ENCODE data around the gene FAF1. TPM values are rescaled to one million over a fixed set of nuclear protein-coding genes. Genes with fewer than 3 reads are reported as not detected.

The FAF1 gene
- total RNA-seq, 4 donors from 2014 or later = 60.4 to 89.0 (median 67.8) TPM

- peaks cover 0 to 93% (median 32%) of the 10 kb centered on the region in 3 donors for H3K4me1 ChIP-seq
- WGBS, 2 donors (ENCODE audit: low coverage in 1 of 2) = 7 to 10% methylated on average over 12 to 17 of the region's 21 CpGs
- H3K4me3 ChIP-seq = no peak overlapping the region
- TF ChIP-seq, protein P1, sequence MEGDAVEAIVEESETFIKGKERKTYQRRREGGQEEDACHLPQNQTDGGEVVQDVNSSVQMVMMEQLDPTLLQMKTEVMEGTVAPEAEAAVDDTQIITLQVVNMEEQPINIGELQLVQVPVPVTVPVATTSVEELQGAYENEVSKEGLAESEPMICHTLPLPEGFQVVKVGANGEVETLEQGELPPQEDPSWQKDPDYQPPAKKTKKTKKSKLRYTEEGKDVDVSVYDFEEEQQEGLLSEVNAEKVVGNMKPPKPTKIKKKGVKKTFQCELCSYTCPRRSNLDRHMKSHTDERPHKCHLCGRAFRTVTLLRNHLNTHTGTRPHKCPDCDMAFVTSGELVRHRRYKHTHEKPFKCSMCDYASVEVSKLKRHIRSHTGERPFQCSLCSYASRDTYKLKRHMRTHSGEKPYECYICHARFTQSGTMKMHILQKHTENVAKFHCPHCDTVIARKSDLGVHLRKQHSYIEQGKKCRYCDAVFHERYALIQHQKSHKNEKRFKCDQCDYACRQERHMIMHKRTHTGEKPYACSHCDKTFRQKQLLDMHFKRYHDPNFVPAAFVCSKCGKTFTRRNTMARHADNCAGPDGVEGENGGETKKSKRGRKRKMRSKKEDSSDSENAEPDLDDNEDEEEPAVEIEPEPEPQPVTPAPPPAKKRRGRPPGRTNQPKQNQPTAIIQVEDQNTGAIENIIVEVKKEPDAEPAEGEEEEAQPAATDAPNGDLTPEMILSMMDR (IDR thresholded peaks at IDR 0.05) = no peak
- TF ChIP-seq POLR2A (IDR thresholded peaks at IDR 0.05) (no peak), EP300 (IDR thresholded peaks at IDR 0.05) (no peak), POLR2AphosphoS5 (IDR thresholded peaks at IDR 0.05) (no peak)
- no peak for ATAC-seq
- H3K27me3 ChIP-seq = peaks cover 100% of the 10 kb centered on the region
- H3K27ac ChIP-seq = no peak overlapping the region
- no peaks in the 10 kb centered on the region for H3K9me3 ChIP-seq
- H3K36me3 ChIP-seq = no peaks in the 10 kb centered on the region
Observed at GRCh38 chr1:50419907-50420677, 540.0 kb downstream of the FAF1 start.

DNA sequence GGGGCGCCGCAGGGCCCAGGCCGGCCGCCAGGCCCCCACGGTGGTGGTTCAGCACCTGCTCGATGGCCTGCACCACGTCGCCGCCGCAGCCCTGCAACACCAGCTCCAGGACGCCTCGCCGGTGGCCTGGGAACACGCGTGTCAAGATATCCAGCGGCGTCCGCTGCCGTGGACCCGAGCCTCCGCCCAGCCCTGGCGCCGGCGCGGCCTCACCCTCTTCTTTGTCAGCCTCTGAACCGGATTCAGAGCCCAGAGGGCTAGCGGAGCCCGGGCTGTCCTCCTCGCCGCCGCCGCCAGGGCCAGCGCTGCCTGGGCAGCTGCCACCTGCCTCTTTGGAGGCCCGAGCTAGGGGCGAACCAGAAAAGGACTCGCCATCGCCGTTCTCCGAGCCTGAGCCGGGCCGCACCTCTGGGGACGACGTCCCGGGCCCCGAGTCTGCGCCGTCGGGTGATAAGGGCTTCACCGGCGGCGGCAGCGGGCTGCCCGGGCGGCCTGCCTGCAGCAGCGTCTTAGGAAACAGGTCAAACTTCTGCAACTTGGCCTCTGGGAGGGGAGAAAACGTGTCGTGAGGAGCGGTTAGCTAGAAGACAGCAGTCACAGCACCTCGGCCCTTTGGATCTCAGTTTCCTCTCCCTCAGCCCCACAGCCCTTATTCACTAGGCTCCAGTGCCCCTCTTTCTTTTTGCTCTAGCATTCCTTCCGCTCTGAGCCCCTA is 540.7 kb downstream of the FAF1 start:
- H3K9me3 ChIP-seq = no peaks in the 10 kb centered on the region
- no peak for ATAC-seq
- peaks cover 0 to 87% (median 32%) of the 10 kb centered on the region in 3 donors for H3K4me1 ChIP-seq
- no peak overlapping the region for H3K27ac ChIP-seq
- peaks cover 100% of the 10 kb centered on the region for H3K27me3 ChIP-seq
- 0 to 8% methylated on average over 2 of the region's 60 CpGs for WGBS, 2 donors (ENCODE audit: low coverage in 1 of 2)
- TF ChIP-seq EP300 (IDR thresholded peaks at IDR 0.05) = no peak
- no peak for TF ChIP-seq POLR2AphosphoS5 (IDR thresholded peaks at IDR 0.05)
- TF ChIP-seq, protein P1 (IDR thresholded peaks at IDR 0.05) = no peak
- TF ChIP-seq POLR2A (IDR thresholded peaks at IDR 0.05) = no peak
- peak overlapping the region in 1 of 2 donors; percentile 40 for H3K4me3 ChIP-seq
- no peaks in the 10 kb centered on the region for H3K36me3 ChIP-seq

DNA sequence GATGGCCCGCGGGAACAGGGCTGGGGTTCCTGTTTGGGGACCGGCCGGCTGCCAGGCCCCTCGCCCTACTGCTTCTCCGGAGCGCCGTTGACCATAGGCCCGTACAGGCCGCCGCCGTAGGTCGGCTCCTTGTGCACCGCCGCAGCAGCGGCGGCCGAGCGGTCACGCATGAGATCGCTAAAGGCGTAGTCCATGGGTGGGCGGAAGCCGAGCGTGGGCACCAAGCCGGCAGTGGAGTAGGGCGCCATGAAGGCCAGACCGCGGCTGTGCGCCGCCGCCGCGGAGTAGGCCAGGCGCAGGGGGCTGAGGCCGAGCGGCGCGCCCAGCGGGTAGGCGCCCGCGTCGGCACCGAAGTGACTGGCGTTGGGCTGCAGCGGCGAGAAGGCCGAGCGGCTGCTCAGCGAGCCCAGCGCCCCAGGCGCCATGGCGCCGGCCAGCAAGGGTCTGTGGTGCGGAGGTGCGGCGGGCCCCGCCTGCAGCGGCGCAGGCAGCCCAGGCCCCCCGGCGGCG is 541.4 kb downstream of the FAF1 start:
- Histone ChIP-seq H3K4me3 (peak overlapping the region in 1 of 2 donors; percentile 40), H3K36me3 (no peaks in the 10 kb centered on the region), H3K4me1 (peaks cover 0 to 80% (median 29%) of the 10 kb centered on the region in 3 donors), H3K27ac (no peak overlapping the region), H3K9me3 (no peaks in the 10 kb centered on the region), H3K27me3 (peaks cover 100% of the 10 kb centered on the region)
- TF ChIP-seq POLR2AphosphoS5 (IDR thresholded peaks at IDR 0.05) = no peak
- WGBS, 2 donors (ENCODE audit: low coverage in 1 of 2) = no CpG with 5 or more reads among the region's 64 CpGs
- ATAC-seq = no peak

DNA sequence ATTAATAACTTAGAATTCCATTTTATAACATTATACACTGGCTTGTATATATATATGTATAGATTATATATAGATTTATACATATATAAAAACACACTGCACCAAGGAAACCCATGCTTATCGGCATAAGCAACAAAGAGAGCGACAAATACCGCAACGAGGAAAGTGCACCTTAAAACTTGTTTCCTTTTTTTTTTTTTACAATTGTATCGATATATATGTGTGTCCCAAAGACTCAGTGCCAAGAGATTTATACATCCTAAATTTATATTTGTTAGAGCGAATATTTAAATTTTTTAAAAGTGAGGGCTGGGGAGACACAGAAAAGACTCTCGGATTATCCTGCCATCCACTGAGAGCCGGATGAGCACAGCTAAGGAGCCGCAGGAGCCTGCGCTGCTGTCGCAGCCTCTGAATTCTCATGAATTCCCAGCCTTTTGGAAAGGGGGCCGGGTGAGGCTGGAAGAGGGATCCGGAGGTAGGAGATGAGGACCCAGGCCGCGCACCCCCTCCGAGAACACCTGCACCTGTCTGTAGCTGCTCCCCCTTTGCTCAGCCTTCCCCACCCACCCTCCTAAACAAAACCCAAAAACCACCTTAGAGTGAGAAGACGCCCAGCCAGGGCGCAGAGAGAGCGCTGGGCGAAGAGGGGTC is 542.0 kb downstream of the FAF1 start:
- no peak for TF ChIP-seq EP300 (IDR thresholded peaks at IDR 0.05)
- TF ChIP-seq, protein P1 (IDR thresholded peaks at IDR 0.05) = no peak
- TF ChIP-seq POLR2A (IDR thresholded peaks at IDR 0.05) = no peak
- ATAC-seq = no peak
- H3K27me3 ChIP-seq = peaks cover 100% of the 10 kb centered on the region
- peaks cover 0 to 4% (median 0%) of the 10 kb centered on the region in 3 donors for H3K9me3 ChIP-seq
- peak overlapping the region in 1 of 2 donors; percentile 40 for H3K4me3 ChIP-seq
- no peaks in the 10 kb centered on the region for H3K36me3 ChIP-seq
- peaks cover 0 to 74% (median 24%) of the 10 kb centered on the region in 3 donors for H3K4me1 ChIP-seq
- no peak overlapping the region for H3K27ac ChIP-seq
- WGBS, 2 donors (ENCODE audit: low coverage in 1 of 2) = 12 to 25% methylated on average over 6 to 13 of the region's 20 CpGs

DNA sequence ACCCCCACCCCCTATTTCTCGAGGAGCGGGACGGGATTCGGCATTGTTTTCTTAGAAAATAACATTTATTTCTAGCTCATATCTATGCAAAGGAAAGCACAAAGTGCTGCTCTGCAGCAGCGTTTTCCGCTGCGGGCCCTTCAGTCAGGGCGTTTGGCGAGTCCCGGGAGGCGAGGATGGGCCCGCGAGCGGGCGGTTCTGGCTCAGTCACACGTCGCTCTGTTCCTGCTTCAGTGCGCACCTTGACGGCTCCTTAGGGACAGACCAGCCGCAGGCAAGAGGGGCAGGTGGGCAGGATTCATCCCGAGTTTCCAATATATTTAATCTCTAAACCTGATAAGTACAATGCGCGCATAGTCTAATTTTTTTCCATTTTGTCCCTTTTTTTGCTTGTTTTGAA is 542.6 kb downstream of the FAF1 start:
- H3K4me3 ChIP-seq = no peak overlapping the region
- H3K4me1 ChIP-seq = peaks cover 0 to 68% (median 18%) of the 10 kb centered on the region in 3 donors
- H3K9me3 ChIP-seq = peaks cover 0 to 9% (median 0%) of the 10 kb centered on the region in 3 donors
- 3 to 8% methylated on average over 8 to 16 of the region's 23 CpGs for WGBS, 2 donors (ENCODE audit: low coverage in 1 of 2)
- no peaks in the 10 kb centered on the region for H3K36me3 ChIP-seq
- no peak for ATAC-seq
- TF ChIP-seq POLR2AphosphoS5 (IDR thresholded peaks at IDR 0.05) (no peak), POLR2A (IDR thresholded peaks at IDR 0.05) (no peak), EP300 (IDR thresholded peaks at IDR 0.05) (no peak)
- TF ChIP-seq, protein P1 (IDR thresholded peaks at IDR 0.05) = no peak
- H3K27ac ChIP-seq = no peak overlapping the region
- peaks cover 98% of the 10 kb centered on the region for H3K27me3 ChIP-seq
